CD4-positive, CD25-positive, alpha-beta regulatory T cell (primary cell): ENCODE data around the gene RNF40. TPM values are rescaled to one million over a fixed set of nuclear protein-coding genes. Genes with fewer than 3 reads are reported as not detected.

Experiments used
- ATAC-seq, 2 donors: fragments of 150-1000 bp; cut with Tn5 transposase; one replicate each; pipeline ENCODE4 v1.10.0; 2021; ENCODE audit warnings: low read depth in 2 of 2, moderate number of reproducible peaks in 2 of 2, moderate library complexity in 1 of 2
- DNase-seq, 3 donors: peaks; one replicate each; pipeline versions ENCODE4 v3.0.0 to v3.0.0-alpha.2; 2012 to 2022; ENCODE audit warnings: mixed read lengths in 1 of 3
- H3K27ac ChIP-seq: one replicate; pipeline ENCODE4 v1.7.0; 2013; ENCODE audit warnings: mild to moderate bottlenecking, low read length; ENCODE audit not compliant: insufficient read depth, poor library complexity, severe bottlenecking
- H3K27me3 ChIP-seq: one replicate; pipeline ENCODE4 v1.7.0; 2013; ENCODE audit warnings: low read length; ENCODE audit not compliant: control insufficient read depth, insufficient read depth
- H3K36me3 ChIP-seq: one replicate; pipeline ENCODE4 v1.7.0; 2013; ENCODE audit warnings: mild to moderate bottlenecking, low read length, moderate library complexity; ENCODE audit not compliant: control insufficient read depth, insufficient read depth
- H3K4me1 ChIP-seq: 2 replicates; pipeline ENCODE4 v1.7.0; 2013; ENCODE audit warnings: mild to moderate bottlenecking, low read length; ENCODE audit not compliant: insufficient read depth, control insufficient read depth, poor library complexity, severe bottlenecking
- H3K4me3 ChIP-seq: one replicate; pipeline ENCODE4 v1.7.0; 2013; ENCODE audit warnings: low read depth, mild to moderate bottlenecking, low read length, moderate library complexity
- H3K9me3 ChIP-seq, 2 experiments: 1 replicate in 1 of 2; 2 replicates in 1 of 2; pipeline ENCODE4 v1.7.0; 2013; ENCODE audit warnings: low read length in 2 of 2, mild to moderate bottlenecking in 1 of 2, moderate library complexity in 1 of 2; ENCODE audit not compliant: control insufficient read depth in 2 of 2
- H3K27ac Mint-ChIP-seq, 3 donors: one replicate each; pipeline ENCODE4 v1.8.0; 2020 to 2022; ENCODE audit warnings: mild to moderate bottlenecking in 3 of 3, mixed read lengths in 3 of 3, moderate library complexity in 2 of 3
- H3K27me3 Mint-ChIP-seq: one replicate; pipeline ENCODE4 v1.8.0; 2022; ENCODE audit warnings: mild to moderate bottlenecking, mixed read lengths
- H3K36me3 Mint-ChIP-seq: one replicate; pipeline ENCODE4 v1.8.0; 2020; ENCODE audit warnings: mixed read lengths
- H3K4me1 Mint-ChIP-seq, 4 donors: one replicate each; pipeline ENCODE4 v1.8.0; 2020 to 2022; ENCODE audit warnings: mixed read lengths in 4 of 4, mild to moderate bottlenecking in 1 of 4
- H3K4me3 Mint-ChIP-seq, 4 donors: one replicate each; pipeline ENCODE4 v1.8.0; 2020 to 2022; ENCODE audit warnings: mild to moderate bottlenecking in 4 of 4, mixed read lengths in 4 of 4, moderate library complexity in 3 of 4
- H3K9me3 Mint-ChIP-seq, 7 donors: one replicate each; pipeline ENCODE4 v1.8.0; 2020 to 2022; ENCODE audit warnings: mixed read lengths in 7 of 7, mild to moderate bottlenecking in 3 of 7, moderate library complexity in 2 of 7
- polyA plus RNA-seq, 4 donors: library from polyadenylated mRNA; unstranded; fragments of 300-500 nt; fragmentation: Illumina TruSeq; gene quantifications; one replicate each; pipeline ENCODE4 v1.2.3, GENCODE V29; 2021
- total RNA-seq: library from RNA; stranded (reverse); gene quantifications from one replicate; pipeline ENCODE4 v1.2.3, GENCODE V29; 2022

The RNF40 gene
- total and polyA plus RNA-seq, 5 donors from 2014 or later = 19.0 to 66.2 (median 25.9) TPM

DNA sequence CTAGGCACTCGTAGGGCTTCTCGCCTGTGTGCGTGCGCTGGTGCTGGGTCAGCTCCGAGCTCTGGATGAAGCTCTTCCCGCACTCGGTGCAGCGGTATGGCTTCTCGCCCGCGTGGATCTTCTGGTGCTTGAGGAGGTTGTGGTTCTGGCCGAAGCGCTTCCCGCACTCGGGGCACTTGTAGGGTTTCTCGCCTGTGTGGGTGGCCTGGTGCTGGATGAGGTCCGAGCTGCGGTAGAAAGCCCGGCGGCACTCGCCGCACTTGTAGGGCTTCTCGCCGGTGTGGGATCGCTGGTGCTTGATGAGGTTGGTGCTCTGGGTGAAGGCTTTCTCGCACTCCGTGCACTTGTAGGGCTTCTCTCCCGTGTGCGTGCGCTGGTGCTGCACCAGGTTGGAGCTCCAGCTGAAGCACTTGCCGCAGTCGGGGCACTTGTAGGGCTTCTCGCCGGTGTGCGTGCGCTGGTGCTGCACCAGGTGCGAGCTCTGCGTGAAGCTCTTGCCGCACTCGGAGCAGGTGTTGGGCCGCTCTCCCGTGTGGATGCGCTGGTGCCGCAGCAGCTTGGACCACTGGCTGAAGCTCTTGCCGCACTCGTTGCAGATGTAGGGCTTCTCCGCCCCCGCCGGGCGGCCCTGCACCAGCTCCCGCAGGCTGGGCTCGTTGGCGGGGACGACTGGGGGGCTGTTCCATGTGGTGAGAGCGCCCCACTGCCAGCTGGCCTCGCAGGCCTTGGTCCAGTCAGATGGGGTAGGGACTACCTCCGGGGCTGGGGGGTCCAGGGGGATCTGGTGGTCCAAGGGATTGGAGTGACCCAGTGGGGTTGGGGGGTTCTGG lies 21.4 kb downstream of the RNF40 start:
- no peaks in the 10 kb centered on the region for H3K9me3 ChIP-seq
- H3K4me1 ChIP-seq = peaks cover 16% of the 10 kb centered on the region
- H3K36me3 ChIP-seq = no peaks in the 10 kb centered on the region
- DNase-seq = no peak
- no peaks in the 10 kb centered on the region for H3K36me3 Mint-ChIP-seq
- H3K4me3 Mint-ChIP-seq = no peak overlapping the region
- no peak for ATAC-seq
- H3K27ac Mint-ChIP-seq = no peak overlapping the region
- no peak overlapping the region for H3K27ac ChIP-seq
- no peak overlapping the region for H3K4me3 ChIP-seq
- H3K9me3 Mint-ChIP-seq = no peaks in the 10 kb centered on the region
- peaks cover 42% of the 10 kb centered on the region for H3K27me3 Mint-ChIP-seq
- peaks cover 7% of the 10 kb centered on the region for H3K27me3 ChIP-seq
- H3K4me1 Mint-ChIP-seq = peaks cover 0 to 16% (median 7%) of the 10 kb centered on the region in 4 donors

- H3K4me3 Mint-ChIP-seq = no peak overlapping the region
- no peak for ATAC-seq
- no peaks in the 10 kb centered on the region for H3K36me3 Mint-ChIP-seq
- DNase-seq = no peak
- Histone ChIP-seq H3K4me1 (peaks cover 16% of the 10 kb centered on the region), H3K4me3 (no peak overlapping the region), H3K9me3 (no peaks in the 10 kb centered on the region), H3K27ac (no peak overlapping the region), H3K27me3 (peaks cover 7% of the 10 kb centered on the region), H3K36me3 (no peaks in the 10 kb centered on the region)
- H3K27ac Mint-ChIP-seq = no peak overlapping the region
- peaks cover 48% of the 10 kb centered on the region for H3K27me3 Mint-ChIP-seq
- peaks cover 0 to 16% (median 7%) of the 10 kb centered on the region in 4 donors for H3K4me1 Mint-ChIP-seq
- H3K9me3 Mint-ChIP-seq = no peaks in the 10 kb centered on the region
Observed at GRCh38 chr16:30784215-30784614, 22.1 kb downstream of the RNF40 start.

GRCh38 chr16:30785126-30786106 lies 23.3 kb downstream of the RNF40 start:
- Mint-ChIP-seq H3K4me3 (peak overlapping the region in 3 of 4 donors; percentile 40 to 72 (median 70)), H3K9me3 (no peaks in the 10 kb centered on the region), H3K36me3 (no peaks in the 10 kb centered on the region), H3K27ac (peak overlapping the region in 1 of 3 donors; percentile 51), H3K4me1 (peaks cover 0 to 16% (median 7%) of the 10 kb centered on the region in 4 donors), H3K27me3 (peaks cover 48% of the 10 kb centered on the region)
- Histone ChIP-seq H3K27me3 (peaks cover 7% of the 10 kb centered on the region), H3K4me1 (peaks cover 16% of the 10 kb centered on the region), H3K4me3 (no peak overlapping the region), H3K9me3 (no peaks in the 10 kb centered on the region), H3K27ac (no peak overlapping the region), H3K36me3 (no peaks in the 10 kb centered on the region)
- ATAC-seq (no peak), DNase-seq (no peak)

DNA sequence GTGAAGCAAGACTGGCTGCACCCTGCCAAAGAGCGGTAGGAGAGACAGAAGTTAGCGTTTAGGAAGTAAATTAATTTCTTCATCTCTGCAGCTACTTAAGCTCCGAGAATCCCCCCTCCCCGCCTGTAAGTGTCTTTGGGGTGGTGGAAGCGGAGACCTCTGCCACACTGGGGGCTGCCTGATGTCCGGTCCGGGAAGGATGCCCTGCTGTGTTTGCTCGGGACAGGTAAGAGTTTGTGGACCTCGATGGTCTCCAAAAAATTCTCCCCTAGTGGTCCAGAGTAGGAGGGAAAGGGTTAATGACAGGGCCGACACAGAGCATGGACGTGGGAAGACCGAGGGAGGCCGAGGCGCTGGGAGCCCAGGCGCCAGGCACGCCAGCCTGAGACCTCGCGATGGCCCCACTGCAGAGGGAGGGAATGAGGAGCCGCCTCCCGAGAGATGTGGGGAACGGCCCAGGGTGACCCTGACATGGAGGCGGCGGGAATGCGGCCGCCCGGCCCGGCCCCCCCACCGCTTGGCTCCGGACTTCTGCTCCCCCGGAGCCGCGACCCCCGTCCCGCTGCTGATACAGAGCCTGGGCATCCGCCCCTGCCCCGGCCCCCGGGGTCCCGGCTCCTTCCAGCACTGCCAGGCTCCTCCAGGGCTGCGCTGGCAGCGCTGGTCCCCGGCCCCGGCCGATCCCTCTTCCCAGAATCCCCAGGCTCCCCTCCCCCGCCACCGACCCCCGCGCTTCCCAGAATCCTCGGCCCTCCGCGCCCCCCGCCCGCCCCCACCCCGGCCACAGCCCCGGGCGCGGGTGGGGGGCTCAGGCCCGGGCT lies 24.2 kb downstream of the RNF40 start:
- H3K4me3 Mint-ChIP-seq = peak overlapping the region in 2 of 4 donors; percentile 69 to 72
- ATAC-seq = peak in 1 of 2 donors; percentile 10
- H3K36me3 ChIP-seq = no peaks in the 10 kb centered on the region
- DNase-seq = no peak
- peaks cover 0 to 16% (median 7%) of the 10 kb centered on the region in 4 donors for H3K4me1 Mint-ChIP-seq
- H3K4me3 ChIP-seq = no peak overlapping the region
- H3K36me3 Mint-ChIP-seq = no peaks in the 10 kb centered on the region
- no peaks in the 10 kb centered on the region for H3K9me3 ChIP-seq
- H3K27me3 ChIP-seq = peaks cover 7% of the 10 kb centered on the region
- peaks cover 44% of the 10 kb centered on the region for H3K27me3 Mint-ChIP-seq
- peak overlapping the region in 1 of 3 donors; percentile 51 for H3K27ac Mint-ChIP-seq
- peaks cover 16% of the 10 kb centered on the region for H3K4me1 ChIP-seq
- H3K9me3 Mint-ChIP-seq = no peaks in the 10 kb centered on the region
- H3K27ac ChIP-seq = no peak overlapping the region

- no peaks in the 10 kb centered on the region for H3K9me3 Mint-ChIP-seq
- peaks cover 16% of the 10 kb centered on the region for H3K4me1 ChIP-seq
- H3K27me3 Mint-ChIP-seq = peaks cover 41% of the 10 kb centered on the region
- peak; percentile 26 to 40 for ATAC-seq
- H3K27me3 ChIP-seq = peaks cover 7% of the 10 kb centered on the region
- H3K4me3 ChIP-seq = peak within 1 kb of the TSS; percentile 32
- no peak within 1 kb of the TSS for H3K27ac ChIP-seq
- DNase-seq = no peak
- no peaks in the 10 kb centered on the region for H3K9me3 ChIP-seq
- H3K36me3 ChIP-seq = no peaks in the 10 kb centered on the region
- H3K4me3 Mint-ChIP-seq = peak within 1 kb of the TSS; percentile 41 to 86 (median 84)
- no peaks in the 10 kb centered on the region for H3K36me3 Mint-ChIP-seq
- H3K27ac Mint-ChIP-seq = peak within 1 kb of the TSS; percentile 41 to 78 (median 62)
- H3K4me1 Mint-ChIP-seq = peaks cover 0 to 16% (median 7%) of the 10 kb centered on the region in 4 donors
Observed at GRCh38 chr16:30786936-30787612, 25.0 kb downstream of the RNF40 start, which contains the start of gene ZNF629. TSS of gene ZNF629 (minus strand) at chr16:30787205. CDS start at chr16:30784482, 2,723 bp downstream.

DNA sequence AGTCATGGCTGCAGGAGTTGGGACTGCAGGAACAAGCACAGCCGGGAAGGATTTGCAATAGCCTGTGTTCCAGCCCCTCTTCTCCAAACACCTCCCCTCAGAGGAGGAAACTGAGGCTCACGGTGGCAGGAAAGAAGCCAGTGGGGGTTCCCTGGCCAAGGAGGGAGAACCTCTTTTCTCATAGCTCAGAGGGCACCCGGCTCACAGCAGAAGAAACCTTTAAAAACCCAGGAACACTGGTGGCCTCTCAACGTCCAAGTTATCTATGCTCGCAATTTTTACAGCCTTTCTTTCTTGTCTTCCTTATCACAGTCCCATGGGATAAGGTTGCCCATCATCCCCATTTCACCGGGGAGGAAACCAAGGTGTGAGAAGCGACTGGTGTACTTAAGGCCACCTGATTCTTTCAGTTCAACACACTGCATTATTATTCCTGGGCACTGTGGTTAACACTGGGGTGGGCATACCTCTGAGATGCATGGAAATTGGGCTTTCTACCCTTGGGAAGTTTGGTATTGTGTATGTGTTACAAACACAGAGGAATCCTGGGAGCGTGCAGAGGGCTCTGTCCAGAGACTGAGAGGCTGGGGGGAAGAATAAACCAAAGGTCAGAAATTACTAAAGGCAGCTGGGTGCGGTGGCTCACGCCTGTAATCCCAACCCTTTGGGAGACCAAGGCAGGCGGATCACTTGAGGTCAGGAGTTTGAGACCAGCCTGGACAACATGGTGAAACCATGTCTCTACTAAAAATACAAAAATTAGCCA lies 25.7 kb downstream of the RNF40 start:
- Histone ChIP-seq H3K27ac (no peak overlapping the region), H3K9me3 (no peaks in the 10 kb centered on the region), H3K36me3 (no peaks in the 10 kb centered on the region), H3K4me1 (peaks cover 16% of the 10 kb centered on the region), H3K27me3 (peaks cover 7% of the 10 kb centered on the region), H3K4me3 (peak overlapping the region; percentile 32)
- peaks cover 41% of the 10 kb centered on the region for H3K27me3 Mint-ChIP-seq
- H3K36me3 Mint-ChIP-seq = no peaks in the 10 kb centered on the region
- H3K4me3 Mint-ChIP-seq = peak overlapping the region; percentile 41 to 86 (median 84)
- DNase-seq (no peak), ATAC-seq (no peak)
- H3K27ac Mint-ChIP-seq = peak overlapping the region in 2 of 3 donors; percentile 41 to 78
- no peaks in the 10 kb centered on the region for H3K9me3 Mint-ChIP-seq
- peaks cover 0 to 16% (median 7%) of the 10 kb centered on the region in 4 donors for H3K4me1 Mint-ChIP-seq
